Caki2 (cell line): ENCODE data around the gene A3GALT2. TPM values are rescaled to one million over a fixed set of nuclear protein-coding genes. Genes with fewer than 3 reads are reported as not detected.

Source experiments
- total RNA-seq: library from RNA; depleted of rRNA; stranded (reverse); fragments of >200 nt; shearing (Covaris generic); gene quantifications from 2 replicates; pipeline ENCODE4 v1.2.3, GENCODE V29; 2014; ENCODE audit warnings: low replicate concordance; rRNA removed

Gene A3GALT2
- total RNA-seq, 1 experiment from 2014 or later, result not detected

Other genes starting within 250 kb of the A3GALT2 start
- gene AZIN2, start 239.9 kb downstream of the A3GALT2 start, total RNA-seq, result 7.8 and 21.7 TPM in 2 replicates
- 0.03 and 2.6 TPM in 2 replicates for gene TRIM62, start 139.1 kb downstream of the A3GALT2 start, total RNA-seq
- 6.0 and 8.6 TPM in 2 replicates for gene ZNF362, start 64.6 kb downstream of the A3GALT2 start, total RNA-seq
- 54.9 and 82.5 TPM in 2 replicates for gene PHC2, start 110.0 kb upstream of the A3GALT2 start, total RNA-seq
- gene ZSCAN20, start 151.5 kb upstream of the A3GALT2 start, total RNA-seq, result 1.9 and 8.3 TPM in 2 replicates